SK-N-SH treated with all-trans-retinoic acid at 6 μM for 48 hours (cell line): ENCODE results near the gene CCN2.

Source experiments
- ATAC-seq: fragments of 200-7000 bp; cut with Tn5 transposase; 3 replicates; pipeline ENCODE4 v1.9.1; 2020; ENCODE audit warnings: mild to moderate bottlenecking, moderate library complexity
- ARNTL ChIP-seq: fragments of 450-650 bp; formaldehyde crosslinking; IDR thresholded peaks from 2 replicates; pipeline ENCODE4 v1.5.0; 2020; ENCODE audit warnings: low read depth, mild to moderate bottlenecking, moderate library complexity, borderline replicate concordance
- BACH2 ChIP-seq: fragments of 250-450 bp; sonication (Bioruptor Pico); IDR thresholded peaks from 2 replicates; pipeline ENCODE4 v1.9.0; 2021; ENCODE audit warnings: mild to moderate bottlenecking, borderline replicate concordance
- CSDC2 ChIP-seq: fragments of 250-450 bp; sonication (Bioruptor Pico); IDR thresholded peaks from 2 replicates; pipeline ENCODE4 v1.5.0; 2020; ENCODE audit warnings: mild to moderate bottlenecking, moderate library complexity
- ESRRG ChIP-seq: fragments of 250-450 bp; sonication (Bioruptor Pico); IDR thresholded peaks from 2 replicates; pipeline ENCODE4 v1.6.1; 2021; ENCODE audit warnings: mild to moderate bottlenecking
- ISL1 ChIP-seq: fragments of 250-450 bp; sonication (Bioruptor Pico); IDR thresholded peaks from 2 replicates; pipeline ENCODE4 v2.1.2; 2022; ENCODE audit warnings: mild to moderate bottlenecking, moderate library complexity
- PPARA ChIP-seq: fragments of 250-450 bp; sonication (Bioruptor Pico); IDR thresholded peaks from 2 replicates; pipeline ENCODE4 v1.5.0; 2020; ENCODE audit warnings: mild to moderate bottlenecking, borderline replicate concordance
- RARB ChIP-seq: fragments of 250-450 bp; sonication (Bioruptor Pico); IDR thresholded peaks from 2 replicates; pipeline ENCODE4 v1.8.0; 2021; ENCODE audit warnings: mild to moderate bottlenecking, moderate library complexity
- SNAI2 ChIP-seq: fragments of 250-450 bp; sonication (Bioruptor Pico); IDR thresholded peaks from 2 replicates; pipeline ENCODE4 v1.5.0; 2020; ENCODE audit warnings: mild to moderate bottlenecking, moderate library complexity
- TCF4 ChIP-seq: fragments of 250-450 bp; sonication (Bioruptor Pico); IDR thresholded peaks from 2 replicates; pipeline ENCODE4 v1.8.0; 2021; ENCODE audit warnings: mild to moderate bottlenecking, moderate library complexity, borderline replicate concordance
- TOX ChIP-seq: fragments of 250-450 bp; sonication (Bioruptor Pico); IDR thresholded peaks from 2 replicates; pipeline ENCODE4 v1.8.0; 2021; ENCODE audit warnings: mild to moderate bottlenecking, moderate library complexity, borderline replicate concordance
- ZC3H10 ChIP-seq: fragments of 250-450 bp; sonication (Bioruptor Pico); IDR thresholded peaks from 2 replicates; pipeline ENCODE4 v1.5.1; 2021; ENCODE audit warnings: mild to moderate bottlenecking, moderate library complexity
- ZFP30 ChIP-seq: fragments of 450-650 bp; formaldehyde crosslinking; IDR thresholded peaks from 2 replicates; pipeline ENCODE4 v1.5.0; 2022; ENCODE audit warnings: mild to moderate bottlenecking, moderate library complexity
- ZNF70 ChIP-seq: fragments of 450-650 bp; formaldehyde crosslinking; IDR thresholded peaks from 2 replicates; pipeline ENCODE4 v1.5.0; 2020; ENCODE audit warnings: mild to moderate bottlenecking, moderate library complexity
- ZNF8 ChIP-seq: fragments of 450-650 bp; formaldehyde crosslinking; IDR thresholded peaks from 2 replicates; pipeline ENCODE4 v1.5.0; 2020; ENCODE audit warnings: mild to moderate bottlenecking, moderate library complexity
- TF ChIP-seq, protein P1 (sequence below): fragments of 250-450 bp; sonication (Bioruptor Pico); IDR thresholded peaks from 2 replicates; pipeline ENCODE4 v1.8.0; 2020; ENCODE audit warnings: mild to moderate bottlenecking, moderate library complexity, borderline replicate concordance
- TF ChIP-seq, protein P2 (sequence below): fragments of 250-450 bp; sonication (Bioruptor Pico); IDR thresholded peaks from 2 replicates; pipeline ENCODE4 v1.5.0; 2020; ENCODE audit warnings: mild to moderate bottlenecking, moderate library complexity
- TF ChIP-seq, protein P3 (sequence below): fragments of 250-450 bp; sonication (Bioruptor Pico); IDR thresholded peaks from 2 replicates; pipeline ENCODE4 v1.8.0; 2021; ENCODE audit warnings: low read depth, mild to moderate bottlenecking, moderate library complexity, borderline replicate concordance
- TF ChIP-seq, protein P4 (sequence below): fragments of 250-450 bp; sonication (Bioruptor Pico); IDR thresholded peaks from 2 replicates; pipeline ENCODE4 v1.5.1; 2021; ENCODE audit warnings: mild to moderate bottlenecking, moderate library complexity

The CCN2 gene

DNA sequence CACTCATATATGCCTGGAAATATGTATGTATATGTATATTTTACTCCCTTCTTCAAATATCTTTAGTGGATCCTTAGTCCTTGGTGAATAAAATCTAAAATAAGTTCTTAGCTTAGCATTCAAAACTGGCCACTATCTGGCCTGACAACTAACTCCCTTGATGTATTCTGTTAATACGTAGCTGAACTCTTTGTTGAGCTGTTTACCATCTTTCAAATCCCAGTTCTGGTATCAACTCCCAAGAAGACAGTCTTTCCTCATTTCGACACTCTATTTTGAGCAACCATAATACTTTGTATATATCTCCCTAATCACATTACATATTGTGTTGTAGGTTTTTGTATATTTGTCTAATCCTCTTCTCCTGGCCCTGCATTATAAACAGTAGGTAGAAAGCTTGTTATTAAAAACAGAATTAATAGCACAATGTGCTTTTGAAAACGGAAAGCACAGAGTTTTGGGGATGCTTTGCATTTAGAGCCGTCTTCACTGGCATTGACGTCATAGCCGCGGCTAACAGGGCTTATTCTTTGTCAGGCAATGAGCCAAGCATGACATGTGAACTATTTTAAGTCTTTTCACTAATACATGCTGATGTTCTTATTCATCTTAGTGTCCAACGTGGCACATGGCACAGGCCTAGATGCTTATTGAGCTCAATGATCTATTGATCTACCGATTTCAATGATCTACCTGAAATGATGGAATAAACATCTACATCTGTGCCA, 47.2 kb upstream of the CCN2 start:
- ATAC-seq, result no peak

DNA sequence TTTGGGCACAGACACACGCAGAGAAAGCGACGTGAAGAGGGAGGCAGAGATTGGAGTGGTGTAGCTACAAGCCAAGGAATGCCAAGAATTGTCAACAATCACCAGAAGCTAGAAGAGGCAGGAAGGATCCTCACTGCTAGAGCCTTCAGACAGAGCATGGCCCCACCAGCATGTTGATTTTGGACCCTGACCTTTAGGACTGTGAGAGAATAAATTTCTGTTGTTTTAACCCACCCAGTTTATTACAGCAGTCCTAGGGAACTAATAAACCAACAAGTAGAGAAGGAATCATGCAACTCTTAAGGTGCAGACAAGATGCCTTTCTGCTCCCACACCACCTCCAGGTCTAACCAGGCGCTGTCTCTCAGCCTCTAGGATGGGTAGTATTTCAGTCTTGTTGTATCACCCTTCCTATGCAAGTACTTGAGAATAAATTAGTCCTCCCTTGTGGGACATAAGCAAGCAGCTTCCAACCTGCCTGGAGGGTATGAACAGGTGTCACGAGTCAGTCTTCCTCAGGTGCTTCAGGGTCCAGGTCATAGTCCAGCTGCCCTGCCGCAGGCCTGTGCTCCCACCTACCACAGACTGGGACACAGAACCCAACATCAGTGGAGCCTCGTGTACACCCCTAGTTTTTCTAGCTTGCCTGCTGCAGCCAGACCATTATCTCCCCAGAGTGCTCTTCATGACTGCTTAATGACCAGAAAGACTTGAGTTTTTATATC, 46.4 kb upstream of the CCN2 start:
- TF ChIP-seq TCF4 (CRISPR knock-in tag) (no peak), ESRRG (CRISPR knock-in tag) (no peak), ISL1 (CRISPR knock-in tag) (no peak), ZNF70 (no peak), ZNF8 (no peak), BACH2 (CRISPR knock-in tag) (no peak), ZFP30 (no peak), ARNTL (no peak)
- TF ChIP-seq, protein P1, sequence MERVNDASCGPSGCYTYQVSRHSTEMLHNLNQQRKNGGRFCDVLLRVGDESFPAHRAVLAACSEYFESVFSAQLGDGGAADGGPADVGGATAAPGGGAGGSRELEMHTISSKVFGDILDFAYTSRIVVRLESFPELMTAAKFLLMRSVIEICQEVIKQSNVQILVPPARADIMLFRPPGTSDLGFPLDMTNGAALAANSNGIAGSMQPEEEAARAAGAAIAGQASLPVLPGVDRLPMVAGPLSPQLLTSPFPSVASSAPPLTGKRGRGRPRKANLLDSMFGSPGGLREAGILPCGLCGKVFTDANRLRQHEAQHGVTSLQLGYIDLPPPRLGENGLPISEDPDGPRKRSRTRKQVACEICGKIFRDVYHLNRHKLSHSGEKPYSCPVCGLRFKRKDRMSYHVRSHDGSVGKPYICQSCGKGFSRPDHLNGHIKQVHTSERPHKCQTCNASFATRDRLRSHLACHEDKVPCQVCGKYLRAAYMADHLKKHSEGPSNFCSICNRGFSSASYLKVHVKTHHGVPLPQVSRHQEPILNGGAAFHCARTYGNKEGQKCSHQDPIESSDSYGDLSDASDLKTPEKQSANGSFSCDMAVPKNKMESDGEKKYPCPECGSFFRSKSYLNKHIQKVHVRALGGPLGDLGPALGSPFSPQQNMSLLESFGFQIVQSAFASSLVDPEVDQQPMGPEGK, result no peak
- TF ChIP-seq, protein P2, sequence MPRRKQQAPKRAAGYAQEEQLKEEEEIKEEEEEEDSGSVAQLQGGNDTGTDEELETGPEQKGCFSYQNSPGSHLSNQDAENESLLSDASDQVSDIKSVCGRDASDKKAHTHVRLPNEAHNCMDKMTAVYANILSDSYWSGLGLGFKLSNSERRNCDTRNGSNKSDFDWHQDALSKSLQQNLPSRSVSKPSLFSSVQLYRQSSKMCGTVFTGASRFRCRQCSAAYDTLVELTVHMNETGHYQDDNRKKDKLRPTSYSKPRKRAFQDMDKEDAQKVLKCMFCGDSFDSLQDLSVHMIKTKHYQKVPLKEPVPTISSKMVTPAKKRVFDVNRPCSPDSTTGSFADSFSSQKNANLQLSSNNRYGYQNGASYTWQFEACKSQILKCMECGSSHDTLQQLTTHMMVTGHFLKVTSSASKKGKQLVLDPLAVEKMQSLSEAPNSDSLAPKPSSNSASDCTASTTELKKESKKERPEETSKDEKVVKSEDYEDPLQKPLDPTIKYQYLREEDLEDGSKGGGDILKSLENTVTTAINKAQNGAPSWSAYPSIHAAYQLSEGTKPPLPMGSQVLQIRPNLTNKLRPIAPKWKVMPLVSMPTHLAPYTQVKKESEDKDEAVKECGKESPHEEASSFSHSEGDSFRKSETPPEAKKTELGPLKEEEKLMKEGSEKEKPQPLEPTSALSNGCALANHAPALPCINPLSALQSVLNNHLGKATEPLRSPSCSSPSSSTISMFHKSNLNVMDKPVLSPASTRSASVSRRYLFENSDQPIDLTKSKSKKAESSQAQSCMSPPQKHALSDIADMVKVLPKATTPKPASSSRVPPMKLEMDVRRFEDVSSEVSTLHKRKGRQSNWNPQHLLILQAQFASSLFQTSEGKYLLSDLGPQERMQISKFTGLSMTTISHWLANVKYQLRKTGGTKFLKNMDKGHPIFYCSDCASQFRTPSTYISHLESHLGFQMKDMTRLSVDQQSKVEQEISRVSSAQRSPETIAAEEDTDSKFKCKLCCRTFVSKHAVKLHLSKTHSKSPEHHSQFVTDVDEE (CRISPR knock-in tag), result no peak
- ATAC-seq, result no peak

More for the DNA sequence above, 47.2 kb upstream of the CCN2 start:
- no peak for TF ChIP-seq BACH2 (CRISPR knock-in tag)
- no peak for TF ChIP-seq ZNF70
- TF ChIP-seq ZC3H10 (CRISPR knock-in tag), result no peak
- TF ChIP-seq ISL1 (CRISPR knock-in tag), result no peak
- no peak for TF ChIP-seq ZNF8
- TF ChIP-seq, protein P3, sequence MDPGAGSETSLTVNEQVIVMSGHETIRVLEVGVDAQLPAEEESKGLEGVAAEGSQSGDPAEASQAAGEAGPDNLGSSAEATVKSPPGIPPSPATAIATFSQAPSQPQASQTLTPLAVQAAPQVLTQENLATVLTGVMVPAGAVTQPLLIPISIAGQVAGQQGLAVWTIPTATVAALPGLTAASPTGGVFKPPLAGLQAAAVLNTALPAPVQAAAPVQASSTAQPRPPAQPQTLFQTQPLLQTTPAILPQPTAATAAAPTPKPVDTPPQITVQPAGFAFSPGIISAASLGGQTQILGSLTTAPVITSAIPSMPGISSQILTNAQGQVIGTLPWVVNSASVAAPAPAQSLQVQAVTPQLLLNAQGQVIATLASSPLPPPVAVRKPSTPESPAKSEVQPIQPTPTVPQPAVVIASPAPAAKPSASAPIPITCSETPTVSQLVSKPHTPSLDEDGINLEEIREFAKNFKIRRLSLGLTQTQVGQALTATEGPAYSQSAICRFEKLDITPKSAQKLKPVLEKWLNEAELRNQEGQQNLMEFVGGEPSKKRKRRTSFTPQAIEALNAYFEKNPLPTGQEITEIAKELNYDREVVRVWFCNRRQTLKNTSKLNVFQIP (CRISPR knock-in tag), result no peak
- TF ChIP-seq TOX, result no peak

DNA sequence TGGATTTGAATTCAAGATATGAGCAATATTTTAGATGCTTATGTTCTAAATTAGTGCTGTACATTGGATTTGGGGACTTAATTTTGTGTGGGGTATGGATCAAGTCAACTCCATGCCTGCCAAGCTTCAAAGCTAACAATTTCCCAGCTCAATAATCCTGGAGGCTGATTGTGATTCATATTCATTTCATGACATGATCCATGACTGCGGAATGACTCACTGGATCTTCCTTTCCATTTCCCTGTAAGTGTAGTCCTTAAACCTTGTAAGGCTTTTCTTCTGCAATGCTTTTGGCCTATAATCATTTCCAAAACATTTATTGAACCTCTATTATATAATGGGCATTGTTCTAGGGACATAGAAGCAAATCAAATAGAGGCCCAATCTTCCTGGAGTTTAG, 44.7 kb upstream of the CCN2 start:
- ATAC-seq, result peak; percentile 94
- TF ChIP-seq TOX, result no peak
- TF ChIP-seq PPARA, result no peak
- TF ChIP-seq, protein P4, sequence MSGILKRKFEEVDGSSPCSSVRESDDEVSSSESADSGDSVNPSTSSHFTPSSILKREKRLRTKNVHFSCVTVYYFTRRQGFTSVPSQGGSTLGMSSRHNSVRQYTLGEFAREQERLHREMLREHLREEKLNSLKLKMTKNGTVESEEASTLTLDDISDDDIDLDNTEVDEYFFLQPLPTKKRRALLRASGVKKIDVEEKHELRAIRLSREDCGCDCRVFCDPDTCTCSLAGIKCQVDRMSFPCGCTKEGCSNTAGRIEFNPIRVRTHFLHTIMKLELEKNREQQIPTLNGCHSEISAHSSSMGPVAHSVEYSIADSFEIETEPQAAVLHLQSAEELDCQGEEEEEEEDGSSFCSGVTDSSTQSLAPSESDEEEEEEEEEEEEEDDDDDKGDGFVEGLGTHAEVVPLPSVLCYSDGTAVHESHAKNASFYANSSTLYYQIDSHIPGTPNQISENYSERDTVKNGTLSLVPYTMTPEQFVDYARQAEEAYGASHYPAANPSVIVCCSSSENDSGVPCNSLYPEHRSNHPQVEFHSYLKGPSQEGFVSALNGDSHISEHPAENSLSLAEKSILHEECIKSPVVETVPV (CRISPR knock-in tag), result no peak
- no peak; the same call in 1 of the 2 replicates for TF ChIP-seq ISL1 (CRISPR knock-in tag)
- no peak for TF ChIP-seq ESRRG (CRISPR knock-in tag)
- TF ChIP-seq, protein P3 (CRISPR knock-in tag), result no peak
- TF ChIP-seq RARB, result no peak
- TF ChIP-seq ZNF70, result no peak
- TF ChIP-seq ARNTL, result no peak
- no peak for TF ChIP-seq ZFP30
- no peak for TF ChIP-seq CSDC2
- no peak for TF ChIP-seq BACH2 (CRISPR knock-in tag)
- no peak for TF ChIP-seq SNAI2 (CRISPR knock-in tag)
- no peak for TF ChIP-seq TCF4 (CRISPR knock-in tag)
- TF ChIP-seq, protein P2 (CRISPR knock-in tag), result no peak
